Measurements from ENCODE around the gene PMFBP1.

- TF ChIP-seq POLR2A (IDR thresholded peaks at IDR 0.05; ENCODE audit: low read length), result no peak
- TF ChIP-seq GATA1 (IDR thresholded peaks at IDR 0.05; ENCODE audit: low read depth, low read length), result no peak
Observed at GRCh38 chr16:72123426-72123825, 48.5 kb downstream of the PMFBP1 start.

All from erythroblast (primary cell).